RWPE2 (cell line): ENCODE data around the gene CUEDC2.

Experiments used
- ATAC-seq: fragments of 200-7000 bp; cut with Tn5 transposase; 3 replicates; pipeline ENCODE4 v1.9.1; 2021; ENCODE audit warnings: low read depth
- DNase-seq: peaks from one replicate; pipeline ENCODE4 v3.0.0-alpha.2; 2020; ENCODE audit warnings: low spot score
- H3K27ac ChIP-seq: fragments of 450-650 bp; 2 replicates; pipeline ENCODE4 v1.5.1; 2017; ENCODE audit warnings: mild to moderate bottlenecking; ENCODE audit not compliant: poor library complexity, severe bottlenecking
- H3K27me3 ChIP-seq: fragments of 250-450 bp; sonication (Bioruptor Pico); 2 replicates; pipeline ENCODE4 v1.5.1; 2021; ENCODE audit warnings: mild to moderate bottlenecking, moderate library complexity; ENCODE audit not compliant: insufficient read depth, poor library complexity, severe bottlenecking
- H3K36me3 ChIP-seq: fragments of 250-450 bp; sonication (Bioruptor Pico); 2 replicates; pipeline ENCODE4 v1.5.1; 2020; ENCODE audit warnings: low read depth, mild to moderate bottlenecking, moderate library complexity
- H3K4me1 ChIP-seq: fragments of 250-450 bp; sonication (Bioruptor Pico); 2 replicates; pipeline ENCODE4 v1.5.1; 2021; ENCODE audit warnings: mild to moderate bottlenecking, moderate library complexity; ENCODE audit not compliant: insufficient read depth, poor library complexity, severe bottlenecking
- H3K4me3 ChIP-seq: fragments of 250-450 bp; sonication (Bioruptor Pico); 2 replicates; pipeline ENCODE4 v1.5.1; 2021; ENCODE audit warnings: mild to moderate bottlenecking, moderate library complexity; ENCODE audit not compliant: severe bottlenecking
- H3K9me3 ChIP-seq: fragments of 250-450 bp; sonication (Bioruptor Pico); 2 replicates; pipeline ENCODE4 v1.5.1; 2021; ENCODE audit warnings: mild to moderate bottlenecking, moderate library complexity; ENCODE audit not compliant: severe bottlenecking
- CTCF ChIP-seq: fragments of 450-650 bp; IDR thresholded peaks from one replicate; pipeline ENCODE4 v1.5.1; 2017; ENCODE audit warnings: mild to moderate bottlenecking, moderate library complexity; ENCODE audit not compliant: poor library complexity, severe bottlenecking

The CUEDC2 gene

DNA sequence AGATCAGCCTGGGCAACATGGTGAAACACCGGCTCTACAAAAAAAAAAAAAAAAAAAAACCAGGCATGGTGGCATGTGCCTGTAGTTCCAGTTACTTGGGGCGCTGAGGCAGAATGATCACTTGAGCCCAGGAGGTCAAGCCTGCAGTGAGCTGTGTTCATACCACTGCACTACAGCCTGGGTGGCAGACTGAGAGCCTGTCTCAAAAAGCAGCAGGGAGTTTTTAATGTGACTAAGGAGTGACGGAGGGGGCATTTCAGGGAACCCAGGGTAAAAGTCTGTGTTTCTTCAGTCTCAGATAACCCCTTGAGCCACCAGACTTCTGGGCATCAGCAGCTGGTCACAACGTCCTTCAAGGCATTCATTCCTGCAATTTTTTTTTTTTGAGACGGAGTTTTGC, 21.1 kb upstream of the CUEDC2 start:
- no peak overlapping the region for H3K4me3 ChIP-seq
- ATAC-seq = no peak
- peaks cover 21% of the 10 kb centered on the region for H3K36me3 ChIP-seq
- no peak for TF ChIP-seq CTCF
- H3K9me3 ChIP-seq = no peaks in the 10 kb centered on the region
- DNase-seq = no peak
- peaks cover 18% of the 10 kb centered on the region for H3K4me1 ChIP-seq
- no peak overlapping the region for H3K27ac ChIP-seq
- no peaks in the 10 kb centered on the region for H3K27me3 ChIP-seq

DNA sequence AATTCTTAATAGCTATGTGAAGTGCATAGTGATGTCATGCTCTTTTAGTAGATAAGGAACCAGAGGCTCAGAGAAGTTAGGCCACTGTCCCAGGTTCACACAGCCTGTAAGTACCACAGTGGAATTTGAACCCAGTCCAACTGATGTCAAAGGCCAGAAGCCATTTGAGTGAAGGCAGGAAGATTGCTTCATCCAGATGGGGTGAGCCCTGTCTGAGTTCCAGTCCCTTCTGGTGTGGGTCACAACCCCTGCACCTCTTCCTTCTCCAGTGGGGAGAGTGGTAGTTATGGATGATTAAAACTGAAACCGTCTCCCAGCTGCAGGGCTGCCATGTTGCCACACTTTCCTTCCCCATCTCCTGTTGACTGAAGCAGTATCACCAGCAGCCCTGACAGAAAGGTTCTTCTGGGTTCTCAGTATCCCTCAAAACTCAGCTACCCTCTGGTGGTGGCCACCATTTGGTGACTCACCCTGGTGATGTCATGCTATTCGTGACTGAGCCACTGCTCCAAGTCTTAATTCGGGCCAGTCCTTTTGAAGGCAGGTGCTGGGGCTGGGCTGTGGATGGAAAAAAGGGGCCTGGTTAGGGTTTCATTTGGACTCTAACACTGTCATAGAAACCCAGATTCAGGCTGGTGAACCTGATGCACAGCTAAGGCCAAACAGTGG, 20.4 kb upstream of the CUEDC2 start:
- Histone ChIP-seq H3K9me3 (no peaks in the 10 kb centered on the region), H3K27me3 (no peaks in the 10 kb centered on the region), H3K4me3 (no peak overlapping the region), H3K36me3 (peaks cover 21% of the 10 kb centered on the region), H3K4me1 (peaks cover 18% of the 10 kb centered on the region), H3K27ac (no peak overlapping the region)
- ATAC-seq = no peak
- no peak for DNase-seq
- TF ChIP-seq CTCF = no peak

- Histone ChIP-seq H3K4me1 (peaks cover 16% of the 10 kb centered on the region), H3K27ac (peak within 1 kb of the TSS; percentile 85), H3K4me3 (peak within 1 kb of the TSS; percentile 75), H3K27me3 (no peaks in the 10 kb centered on the region), H3K36me3 (peaks cover 21% of the 10 kb centered on the region), H3K9me3 (no peaks in the 10 kb centered on the region)
- no peak for TF ChIP-seq CTCF
- DNase-seq (no peak), ATAC-seq (peak; percentile 54)
Measured at GRCh38 chr10:102451105-102451969, 19.0 kb upstream of the CUEDC2 start, which contains the start of gene C10orf95. Gene C10orf95, minus strand, starts transcription at chr10:102451543. Its CDS starts 450 bp downstream, at chr10:102451093.

- Histone ChIP-seq H3K27me3 (no peaks in the 10 kb centered on the region), H3K4me3 (peak overlapping the region; percentile 75), H3K36me3 (peaks cover 18% of the 10 kb centered on the region), H3K4me1 (peaks cover 9% of the 10 kb centered on the region), H3K27ac (peak overlapping the region; percentile 85), H3K9me3 (no peaks in the 10 kb centered on the region)
- TF ChIP-seq CTCF = no peak
- peak; percentile 85 for DNase-seq
- ATAC-seq = peak; percentile 73
Measured at GRCh38 chr10:102450374-102451104, 18.2 kb upstream of the CUEDC2 start.
